Measurements from ENCODE around the gene CIB4. TPM values are rescaled to one million over a fixed set of nuclear protein-coding genes. Genes with fewer than 3 reads are reported as not detected.

CIB4 gene
- total RNA-seq, 2 donors from 2014 or later = not detected

DNA sequence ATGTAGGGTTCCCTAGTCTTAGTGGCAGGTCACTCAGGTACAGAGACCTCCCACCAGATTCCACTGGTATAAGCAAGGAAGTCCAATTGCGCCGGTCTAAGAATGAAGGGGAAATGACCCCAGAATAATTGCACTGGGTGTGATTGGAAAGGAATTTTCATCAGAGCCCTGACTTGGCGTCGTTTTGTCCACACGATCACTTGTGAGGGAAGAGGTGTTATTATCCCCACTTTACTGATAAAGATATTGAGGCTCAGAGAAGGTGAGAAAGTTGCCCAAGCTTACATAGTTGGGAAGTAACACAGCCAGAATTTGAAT, 61.5 kb downstream of the CIB4 start:
- no peak overlapping the region for H3K27ac Mint-ChIP-seq
- H3K4me1 Mint-ChIP-seq (ENCODE audit: low read depth in 2 of 2) = no peaks in the 10 kb centered on the region
- no peak overlapping the region for H3K4me3 Mint-ChIP-seq
- ATAC-seq (no peak), DNase-seq (ENCODE audit: low spot score) (no peak)
- H3K27me3 Mint-ChIP-seq = peaks cover 0 to 4% of the 10 kb centered on the region in 2 donors
- H3K36me3 Mint-ChIP-seq = no peaks in the 10 kb centered on the region
- no peaks in the 10 kb centered on the region for H3K9me3 Mint-ChIP-seq

DNA sequence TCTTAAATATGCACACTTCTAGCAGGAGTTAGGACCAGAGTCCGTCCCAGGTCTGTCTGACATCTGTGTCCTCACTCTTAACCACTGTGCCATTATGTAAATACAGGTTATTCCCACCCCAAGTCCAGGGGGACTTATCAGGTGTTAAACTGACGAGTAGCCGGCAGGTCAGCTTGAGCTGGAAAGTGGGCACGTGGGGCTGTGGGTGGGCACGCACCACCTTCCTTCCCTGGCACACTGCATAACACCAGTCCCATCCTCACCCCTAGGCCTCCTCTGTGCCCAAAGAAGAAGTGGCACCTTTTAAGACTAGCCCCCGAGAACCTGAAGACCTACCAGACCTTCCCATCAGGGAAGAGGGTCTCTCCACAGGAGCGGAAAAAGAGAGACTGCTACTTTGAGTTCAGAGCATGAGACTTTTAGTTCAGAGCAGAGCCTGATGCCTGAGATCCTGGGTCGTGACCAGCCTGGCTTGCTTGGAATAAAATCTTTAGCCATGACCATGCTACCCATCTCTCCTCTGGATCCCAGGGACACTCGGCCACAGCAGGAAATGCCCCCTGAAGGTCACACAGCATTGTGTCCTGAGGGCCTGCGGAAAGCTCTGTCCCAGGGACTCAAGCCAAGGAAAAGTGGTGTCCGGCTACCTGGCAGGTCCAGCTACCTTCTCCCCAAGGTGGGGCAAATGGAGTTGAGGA, 62.0 kb downstream of the CIB4 start:
- H3K4me3 Mint-ChIP-seq = no peak overlapping the region
- no peaks in the 10 kb centered on the region for H3K36me3 Mint-ChIP-seq
- no peaks in the 10 kb centered on the region for H3K4me1 Mint-ChIP-seq (ENCODE audit: low read depth in 2 of 2)
- H3K27ac Mint-ChIP-seq = no peak overlapping the region
- no peaks in the 10 kb centered on the region for H3K9me3 Mint-ChIP-seq
- DNase-seq (ENCODE audit: low spot score) (no peak), ATAC-seq (no peak)
- H3K27me3 Mint-ChIP-seq = peaks cover 0 to 4% of the 10 kb centered on the region in 2 donors

DNA sequence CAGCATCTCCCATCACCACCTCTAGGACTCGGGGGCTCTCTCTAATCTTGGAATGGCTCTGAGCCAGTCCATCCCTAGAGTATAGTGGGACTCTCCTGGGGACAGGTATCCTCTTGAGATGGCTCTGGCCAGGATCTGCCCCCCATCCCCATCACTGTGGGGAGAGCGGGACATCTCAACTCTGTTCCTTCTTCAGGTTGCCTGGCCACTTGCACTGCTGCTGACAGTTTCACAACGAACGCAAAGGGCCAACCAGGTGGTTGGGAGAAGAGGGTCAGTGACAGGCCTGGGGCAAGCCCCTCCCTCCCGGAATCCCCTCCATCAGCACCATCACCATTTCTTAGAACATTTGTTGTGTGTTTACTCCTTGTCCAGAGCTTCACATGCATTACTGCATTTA, 62.6 kb downstream of the CIB4 start:
- Mint-ChIP-seq H3K4me3 (no peak overlapping the region), H3K27ac (no peak overlapping the region), H3K27me3 (peaks cover 0 to 8% of the 10 kb centered on the region in 2 donors), H3K36me3 (no peaks in the 10 kb centered on the region), H3K9me3 (no peaks in the 10 kb centered on the region), H3K4me1 (ENCODE audit: low read depth in 2 of 2) (no peaks in the 10 kb centered on the region)
- no peak for DNase-seq (ENCODE audit: low spot score)
- ATAC-seq = no peak

DNA sequence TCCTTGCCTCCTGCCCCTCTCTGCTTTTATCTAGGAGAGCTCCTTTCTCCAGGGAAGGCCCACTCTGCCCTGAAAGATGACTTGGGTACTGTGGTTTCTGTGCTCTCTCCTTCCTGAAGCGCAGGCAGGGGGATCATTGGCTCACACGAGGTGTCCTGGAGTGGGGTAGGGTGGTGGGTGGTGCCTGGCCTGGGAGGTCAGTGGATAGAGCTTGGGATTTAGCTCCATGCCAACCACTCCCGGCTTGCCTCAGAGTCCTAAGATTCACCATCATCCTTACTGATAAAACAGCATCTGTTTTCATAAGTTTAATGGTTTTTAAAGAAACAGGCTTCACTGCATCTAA, 63.1 kb downstream of the CIB4 start:
- Mint-ChIP-seq H3K27ac (no peak overlapping the region), H3K9me3 (no peaks in the 10 kb centered on the region), H3K36me3 (no peaks in the 10 kb centered on the region), H3K4me1 (ENCODE audit: low read depth in 2 of 2) (no peaks in the 10 kb centered on the region), H3K4me3 (no peak overlapping the region), H3K27me3 (peaks cover 3 to 11% of the 10 kb centered on the region in 2 donors)
- ATAC-seq (no peak), DNase-seq (ENCODE audit: low spot score) (no peak)

DNA sequence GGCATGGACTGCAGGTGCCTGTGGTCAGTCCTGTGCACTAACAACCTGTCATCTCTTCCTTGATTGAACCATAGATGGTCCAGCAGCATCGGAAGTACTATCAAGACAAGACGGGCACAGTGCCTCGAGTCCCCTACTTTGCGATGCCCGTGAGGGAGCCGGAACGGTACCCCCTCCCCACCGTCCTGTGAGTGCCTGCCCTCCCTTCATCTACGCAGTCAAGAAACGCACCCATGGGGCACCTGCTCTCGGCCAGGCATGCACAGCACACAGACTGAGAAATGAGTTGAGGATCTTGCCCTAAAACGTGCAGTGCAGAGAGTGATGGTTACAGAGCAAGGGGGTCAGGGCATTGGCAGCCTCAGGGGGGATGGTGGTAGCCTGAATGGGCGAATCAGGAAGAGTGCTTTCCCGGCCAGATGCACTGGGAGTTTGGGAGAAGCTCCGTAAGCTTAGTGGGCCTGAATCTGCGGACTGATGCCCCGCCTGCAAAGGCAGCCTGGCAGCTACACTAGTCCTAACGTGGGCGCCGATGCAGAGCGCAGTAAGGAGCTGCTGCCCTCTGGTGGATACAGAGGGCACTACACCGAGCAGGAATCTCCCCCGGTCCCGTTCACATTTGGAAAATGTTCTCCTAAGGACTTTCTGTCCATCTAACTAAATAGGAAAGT, 63.6 kb downstream of the CIB4 start:
- no peaks in the 10 kb centered on the region for H3K9me3 Mint-ChIP-seq
- peaks cover 8 to 14% of the 10 kb centered on the region in 2 donors for H3K27me3 Mint-ChIP-seq
- H3K36me3 Mint-ChIP-seq = no peaks in the 10 kb centered on the region
- H3K27ac Mint-ChIP-seq = no peak overlapping the region
- peak; percentile 70 for DNase-seq (ENCODE audit: low spot score)
- ATAC-seq = peak; percentile 69 to 73
- H3K4me1 Mint-ChIP-seq (ENCODE audit: low read depth in 2 of 2) = no peaks in the 10 kb centered on the region
- H3K4me3 Mint-ChIP-seq = no peak overlapping the region

DNA sequence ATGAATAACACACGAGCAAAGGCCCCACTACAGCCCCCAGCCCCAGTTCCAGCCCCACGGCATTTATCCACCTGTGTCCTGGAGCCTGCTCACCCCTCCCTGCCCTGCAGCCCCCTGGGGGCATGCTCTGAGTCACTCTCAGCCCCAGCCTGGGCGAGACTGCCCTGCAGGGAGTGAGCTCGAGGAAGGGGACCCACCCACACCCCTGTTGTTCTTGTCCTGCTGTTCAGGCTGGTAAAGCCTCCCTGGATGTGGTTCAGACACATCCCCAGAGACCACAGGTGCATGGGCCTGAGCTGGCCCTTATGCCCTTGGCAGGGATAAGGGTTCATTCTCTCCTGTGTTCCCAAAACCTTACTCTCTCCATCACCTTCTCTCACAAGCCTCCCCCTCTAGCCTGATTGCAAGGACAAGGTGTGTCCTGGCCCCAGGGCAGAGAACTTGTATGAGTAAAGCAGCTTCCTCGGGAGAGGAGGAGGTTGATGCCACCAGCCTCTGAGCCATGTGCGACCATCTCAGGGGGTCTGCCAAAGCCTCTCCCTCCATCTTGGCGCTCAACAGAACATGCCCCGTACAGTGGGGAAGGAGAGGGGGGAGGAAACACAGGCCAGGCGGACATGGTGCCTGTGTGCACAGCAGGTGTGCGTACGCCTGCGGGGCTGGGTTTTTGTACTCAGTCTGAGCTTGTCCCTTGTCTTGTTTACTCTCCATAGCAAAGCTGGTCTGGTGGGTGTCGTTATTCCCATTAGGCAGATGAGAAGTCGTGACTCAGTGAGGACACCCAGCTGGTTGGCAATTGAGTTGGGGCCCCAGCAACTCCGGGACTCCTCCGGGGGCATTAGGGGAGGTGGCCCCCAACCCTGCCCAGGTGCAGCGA, 64.4 kb downstream of the CIB4 start:
- Mint-ChIP-seq H3K4me3 (no peak overlapping the region), H3K36me3 (no peaks in the 10 kb centered on the region), H3K27ac (no peak overlapping the region), H3K27me3 (peaks cover 14 to 18% of the 10 kb centered on the region in 2 donors), H3K4me1 (ENCODE audit: low read depth in 2 of 2) (no peaks in the 10 kb centered on the region), H3K9me3 (no peaks in the 10 kb centered on the region)
- no peak for ATAC-seq
- DNase-seq (ENCODE audit: low spot score) = no peak

DNA sequence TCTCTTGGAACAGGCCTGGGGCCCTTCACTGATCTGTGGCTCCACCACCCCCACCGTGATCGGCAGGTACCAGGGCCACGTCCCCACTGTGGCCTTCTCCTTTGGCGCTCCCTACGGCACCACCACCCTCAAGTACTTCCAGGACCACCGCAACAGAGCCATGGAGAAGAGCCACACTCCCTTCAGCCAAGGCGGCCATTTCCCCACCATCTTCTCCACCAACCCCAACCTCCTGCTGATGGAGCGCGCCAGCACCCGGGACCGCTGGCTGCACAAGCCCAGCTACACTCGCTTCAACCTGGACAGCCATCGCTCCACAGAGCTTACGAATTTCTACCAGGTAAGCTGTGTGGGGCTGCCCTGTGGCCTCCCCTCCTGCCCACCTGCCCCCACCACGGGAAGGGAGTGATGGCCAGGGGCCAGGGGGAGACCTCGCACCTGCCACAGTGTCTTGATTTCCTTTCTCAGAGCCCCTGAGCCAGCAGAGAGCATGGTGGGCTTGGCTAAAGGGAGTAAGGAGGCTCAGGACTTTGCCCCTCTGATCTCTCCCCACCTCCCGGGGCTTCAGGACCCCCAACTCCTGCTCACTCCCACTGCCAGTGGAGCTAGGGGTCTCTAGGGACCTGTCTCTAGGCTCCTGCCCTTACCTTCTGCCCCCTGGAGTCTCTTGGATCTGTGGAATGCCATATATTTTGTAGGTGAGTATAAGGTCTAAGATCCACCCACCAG, 65.2 kb downstream of the CIB4 start:
- peaks cover 14 to 22% of the 10 kb centered on the region in 2 donors for H3K27me3 Mint-ChIP-seq
- ATAC-seq (no peak), DNase-seq (ENCODE audit: low spot score) (no peak)
- H3K4me1 Mint-ChIP-seq (ENCODE audit: low read depth in 2 of 2) = no peaks in the 10 kb centered on the region
- H3K27ac Mint-ChIP-seq = no peak overlapping the region
- H3K4me3 Mint-ChIP-seq = no peak overlapping the region
- H3K36me3 Mint-ChIP-seq = no peaks in the 10 kb centered on the region
- H3K9me3 Mint-ChIP-seq = no peaks in the 10 kb centered on the region

DNA sequence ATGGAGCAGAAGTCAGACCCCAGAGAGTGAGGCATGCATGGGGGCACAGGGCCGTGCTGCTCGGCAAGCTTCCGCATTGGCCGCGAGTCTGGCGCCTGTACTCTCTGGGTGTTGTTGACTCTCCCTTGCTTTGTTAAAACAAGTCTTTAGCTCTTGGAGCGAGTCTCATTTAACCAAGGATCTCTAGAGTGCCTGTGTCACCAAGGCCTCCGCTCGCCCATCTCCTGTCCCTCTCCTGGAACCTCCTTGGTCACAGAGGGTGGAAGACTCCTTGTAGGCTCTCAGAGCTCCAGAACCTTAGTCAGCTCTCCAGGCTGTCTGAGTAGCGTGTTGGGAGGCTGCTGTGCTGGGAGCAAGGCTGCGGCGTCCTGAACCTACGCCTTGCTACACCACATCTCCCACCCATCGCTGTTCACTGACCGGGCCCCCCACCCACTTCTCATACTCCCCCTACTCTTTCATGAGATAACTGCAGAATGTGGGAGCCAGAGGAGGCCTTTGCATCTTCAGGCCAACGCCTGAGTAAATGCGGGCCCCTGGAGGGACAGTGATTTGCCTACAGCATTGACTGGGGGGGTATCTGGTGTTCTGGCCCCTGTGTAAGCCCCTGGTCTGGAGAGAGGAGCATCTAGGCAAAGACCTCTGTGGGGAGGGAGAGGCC, 66.1 kb downstream of the CIB4 start:
- H3K4me1 Mint-ChIP-seq (ENCODE audit: low read depth in 2 of 2) = no peaks in the 10 kb centered on the region
- DNase-seq (ENCODE audit: low spot score) = no peak
- H3K4me3 Mint-ChIP-seq = no peak overlapping the region
- H3K36me3 Mint-ChIP-seq = no peaks in the 10 kb centered on the region
- no peak overlapping the region for H3K27ac Mint-ChIP-seq
- peaks cover 23 to 29% of the 10 kb centered on the region in 2 donors for H3K27me3 Mint-ChIP-seq
- no peaks in the 10 kb centered on the region for H3K9me3 Mint-ChIP-seq
- ATAC-seq = no peak

DNA sequence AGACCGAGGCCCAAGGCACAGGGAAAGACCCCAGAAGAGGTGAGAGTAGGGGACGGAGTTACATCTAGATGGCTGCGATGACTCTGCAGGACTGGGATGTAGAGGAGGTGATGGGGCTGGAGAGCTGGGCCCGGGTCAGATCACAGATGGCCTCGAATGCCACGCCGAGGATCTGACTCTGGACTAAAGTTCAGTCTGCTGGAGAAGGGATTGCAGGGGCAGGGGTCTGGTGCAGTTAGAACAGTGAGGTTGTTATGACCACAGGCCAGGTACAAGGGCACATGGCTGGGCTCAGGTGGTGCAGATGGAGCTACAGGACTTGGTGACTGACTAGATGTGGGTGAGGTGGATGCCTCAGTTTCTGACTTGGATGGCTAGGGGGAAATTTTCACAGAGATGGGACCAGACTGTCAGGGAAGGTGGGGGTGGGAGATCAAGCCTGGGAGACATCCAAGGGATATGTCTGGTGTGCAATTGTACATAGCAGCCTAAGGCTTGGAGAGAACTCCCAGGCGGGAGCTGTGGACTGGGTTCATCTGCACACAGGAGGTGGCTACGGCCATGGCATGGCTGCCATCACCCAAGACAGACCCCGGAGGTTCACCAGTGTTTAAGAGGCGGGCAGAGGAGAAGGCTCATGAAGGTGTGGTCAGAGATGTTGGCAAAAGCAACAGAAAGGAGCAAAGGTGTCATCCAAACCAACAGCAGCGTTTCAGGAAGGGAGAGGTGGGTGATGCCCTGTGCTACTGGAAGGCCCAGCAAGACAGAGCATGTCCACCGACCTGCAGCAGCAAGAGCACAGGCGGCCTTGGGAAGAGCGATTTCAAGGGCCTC, 66.9 kb downstream of the CIB4 start:
- Mint-ChIP-seq H3K27ac (no peak overlapping the region), H3K4me1 (ENCODE audit: low read depth in 2 of 2) (no peaks in the 10 kb centered on the region), H3K27me3 (peaks cover 28 to 32% of the 10 kb centered on the region in 2 donors), H3K9me3 (no peaks in the 10 kb centered on the region), H3K36me3 (no peaks in the 10 kb centered on the region), H3K4me3 (no peak overlapping the region)
- ATAC-seq = no peak
- DNase-seq (ENCODE audit: low spot score) = no peak

DNA sequence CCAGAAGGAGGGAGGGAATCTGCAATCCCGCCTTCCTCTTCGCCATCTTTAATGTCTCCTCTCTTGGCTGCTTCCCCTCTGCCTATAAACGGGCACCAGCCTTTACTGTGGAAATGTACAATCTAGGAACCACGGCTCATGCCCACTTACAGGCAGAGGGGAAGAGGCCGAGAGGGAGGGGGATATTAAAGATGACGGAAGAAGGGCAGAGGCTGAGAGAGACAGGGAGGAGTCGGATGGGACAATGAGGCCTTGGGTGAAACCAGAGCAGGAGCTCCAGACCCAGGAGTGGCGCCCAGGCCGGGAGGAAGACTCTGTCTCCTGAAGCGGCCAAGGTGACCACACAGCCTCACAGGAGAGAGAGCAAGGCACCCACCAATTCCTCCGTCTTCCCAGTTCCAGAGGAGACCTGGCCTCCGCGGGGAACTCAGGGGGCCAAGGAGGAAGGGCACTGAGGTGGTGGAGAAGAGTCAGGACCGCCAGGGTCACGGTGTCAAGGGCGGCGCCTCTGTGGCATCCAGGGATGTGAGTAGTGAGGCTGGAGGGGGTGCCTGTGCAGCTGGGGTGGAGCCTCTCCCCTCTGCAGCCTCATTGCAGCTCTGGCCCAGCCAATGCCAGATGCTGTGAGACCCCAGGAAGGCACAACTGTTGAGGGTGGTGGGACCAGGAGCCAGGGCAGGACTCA, 67.8 kb downstream of the CIB4 start:
- peaks cover 28 to 30% of the 10 kb centered on the region in 2 donors for H3K27me3 Mint-ChIP-seq
- H3K36me3 Mint-ChIP-seq = no peaks in the 10 kb centered on the region
- no peak overlapping the region for H3K27ac Mint-ChIP-seq
- no peak overlapping the region for H3K4me3 Mint-ChIP-seq
- H3K4me1 Mint-ChIP-seq (ENCODE audit: low read depth in 2 of 2) = no peaks in the 10 kb centered on the region
- ATAC-seq (no peak), DNase-seq (ENCODE audit: low spot score) (no peak)
- no peaks in the 10 kb centered on the region for H3K9me3 Mint-ChIP-seq

DNA sequence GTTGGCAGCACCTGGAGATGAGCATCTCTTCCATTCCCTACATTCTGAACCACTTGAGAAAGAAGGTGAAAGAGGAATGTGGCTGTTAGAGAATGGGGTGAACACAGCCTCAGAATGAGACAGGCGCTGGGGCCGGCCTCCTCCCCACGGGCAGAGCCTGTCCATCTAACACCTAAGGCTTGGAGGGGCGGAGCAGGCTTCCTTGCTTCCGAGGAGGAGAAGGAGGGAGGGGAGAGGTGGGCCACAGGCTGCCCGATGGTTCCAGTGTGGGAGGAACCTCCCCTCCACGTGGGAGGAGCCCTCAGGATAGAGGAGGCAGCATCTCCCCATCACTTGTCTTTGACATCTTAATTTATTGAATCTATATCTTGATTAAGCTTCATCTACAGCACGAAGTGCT, 68.6 kb downstream of the CIB4 start:
- no peaks in the 10 kb centered on the region for H3K9me3 Mint-ChIP-seq
- ATAC-seq = no peak
- peaks cover 28 to 29% of the 10 kb centered on the region in 2 donors for H3K27me3 Mint-ChIP-seq
- no peak overlapping the region for H3K4me3 Mint-ChIP-seq
- no peak for DNase-seq (ENCODE audit: low spot score)
- H3K36me3 Mint-ChIP-seq = no peaks in the 10 kb centered on the region
- no peak overlapping the region for H3K27ac Mint-ChIP-seq
- H3K4me1 Mint-ChIP-seq (ENCODE audit: low read depth in 2 of 2) = no peaks in the 10 kb centered on the region

DNA sequence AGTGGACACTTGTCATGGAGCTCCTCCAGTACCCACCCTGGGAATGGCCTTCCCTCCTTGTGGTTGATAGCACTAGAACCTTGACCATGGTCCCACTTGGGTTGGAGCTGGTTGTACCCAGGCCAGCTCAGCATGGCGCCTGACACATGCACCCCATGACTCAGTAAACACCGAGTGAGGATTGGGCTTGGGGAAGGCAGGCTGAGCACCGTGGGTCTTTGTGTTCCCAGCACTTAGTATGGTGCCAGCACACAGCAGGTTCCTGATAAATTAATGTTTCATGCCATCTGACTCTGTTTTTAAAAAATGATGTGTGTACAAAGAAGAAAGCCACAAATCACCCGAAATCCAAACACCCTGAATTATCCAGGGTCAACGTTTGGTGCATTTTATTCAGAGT, 69.8 kb downstream of the CIB4 start:
- Mint-ChIP-seq H3K9me3 (no peaks in the 10 kb centered on the region), H3K4me3 (no peak overlapping the region), H3K4me1 (ENCODE audit: low read depth in 2 of 2) (no peaks in the 10 kb centered on the region), H3K27ac (no peak overlapping the region), H3K27me3 (peaks cover 27 to 28% of the 10 kb centered on the region in 2 donors), H3K36me3 (no peaks in the 10 kb centered on the region)
- DNase-seq (ENCODE audit: low spot score) (no peak), ATAC-seq (no peak)

Data from natural killer cell treated with Interleukin-12 subunit alpha and Interleukin-12 subunit beta and Interleukin-15 and Interleukin-18, amount 100 ng/mL, for 72 hours (primary cell).